BLaER1 (cell line): ENCODE measurements around the gene TFRC.
"Not testable (repeated sequence)": the region's sequence is repeated elsewhere in the genome, so short reads cannot be mapped to it uniquely, and the experiment has no call there.

Source experiments
- H3K27ac ChIP-seq: shearing (Covaris generic); formaldehyde crosslinking; 2 replicates; pipeline ENCODE4 v1.8.1; 2022
- H3K27me3 ChIP-seq: shearing (Covaris generic); formaldehyde crosslinking; 2 replicates; pipeline ENCODE4 v1.8.1; 2022
- H3K36me3 ChIP-seq: shearing (Covaris generic); formaldehyde crosslinking; 2 replicates; pipeline ENCODE4 v1.8.1; 2022
- H3K4me1 ChIP-seq: shearing (Covaris generic); formaldehyde crosslinking; 2 replicates; pipeline ENCODE4 v1.8.1; 2022
- H3K4me2 ChIP-seq: shearing (Covaris generic); formaldehyde crosslinking; 2 replicates; pipeline ENCODE4 v1.8.1; 2022
- H3K4me3 ChIP-seq: shearing (Covaris generic); formaldehyde crosslinking; 2 replicates; pipeline ENCODE4 v1.8.1; 2022
- H3K9ac ChIP-seq: shearing (Covaris generic); formaldehyde crosslinking; 2 replicates; pipeline ENCODE4 v1.8.1; 2022
- H3K9me3 ChIP-seq: shearing (Covaris generic); formaldehyde crosslinking; 2 replicates; pipeline ENCODE4 v1.8.1; 2022
- H4K20me1 ChIP-seq: shearing (Covaris generic); formaldehyde crosslinking; 2 replicates; pipeline ENCODE4 v1.8.1; 2022
- Cebpa-rat ChIP-seq: shearing (Covaris generic); IDR thresholded peaks from 2 replicates; pipeline ENCODE4 v1.8.1; 2022

Gene TFRC

GRCh38 chr3:196115678-196116083, 33.8 kb upstream of the TFRC start:
- no peak for TF ChIP-seq Cebpa-rat
- no peaks in the 10 kb centered on the region for H3K36me3 ChIP-seq
- no peak overlapping the region for H3K4me3 ChIP-seq
- H3K27me3 ChIP-seq: no peaks in the 10 kb centered on the region
- no peaks in the 10 kb centered on the region for H3K9me3 ChIP-seq
- H3K9ac ChIP-seq: no peak overlapping the region; the same call in 1 of the 2 replicates
- peaks cover 77% of the 10 kb centered on the region for H3K4me1 ChIP-seq
- peak overlapping the region; percentile 66 for H3K27ac ChIP-seq
- no peaks in the 10 kb centered on the region for H4K20me1 ChIP-seq
- peak overlapping the region; percentile 62 for H3K4me2 ChIP-seq

DNA sequence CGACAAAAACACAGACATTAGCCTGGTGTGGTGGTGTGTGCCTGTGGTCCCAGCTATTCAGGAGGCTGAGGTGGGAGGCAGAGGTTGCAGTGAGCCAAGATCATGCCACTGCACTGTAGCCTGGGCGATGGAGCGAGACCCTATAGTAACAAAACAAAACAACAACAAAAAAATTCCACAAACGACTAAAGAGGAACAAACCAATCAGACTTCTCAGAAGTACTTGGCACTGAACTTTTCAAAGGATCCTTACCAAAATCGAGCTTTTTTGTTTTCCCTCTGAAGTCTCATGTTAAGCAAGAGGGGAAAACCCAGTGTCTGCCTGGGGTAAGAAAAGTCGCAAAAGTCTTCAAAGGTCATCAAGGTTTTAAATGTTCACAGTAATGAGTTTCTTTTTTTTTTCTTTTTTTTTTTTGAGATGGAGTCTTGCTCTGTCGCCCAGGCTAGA, 30.1 kb upstream of the TFRC start:
- Histone ChIP-seq H3K9ac (no peak overlapping the region), H3K27me3 (no peaks in the 10 kb centered on the region), H3K27ac (0 out of 2 replicates have a peak overlapping the region, but pooled peaks have one; percentile 1), H3K4me1 (peaks cover 56% of the 10 kb centered on the region), H3K36me3 (no peaks in the 10 kb centered on the region), H3K9me3 (no peaks in the 10 kb centered on the region), H4K20me1 (no peaks in the 10 kb centered on the region), H3K4me3 (no peak overlapping the region), H3K4me2 (peak overlapping the region; percentile 23; the same call in 1 of the 2 replicates)
- TF ChIP-seq Cebpa-rat: no peak

- TF ChIP-seq Cebpa-rat: no peak
- H3K9ac ChIP-seq: no peak overlapping the region
- peak overlapping the region; percentile 24; the same call in 1 of the 2 replicates for H3K4me2 ChIP-seq
- peaks cover 36% of the 10 kb centered on the region for H3K4me1 ChIP-seq
- H3K9me3 ChIP-seq: peaks cover 7% of the 10 kb centered on the region
- H4K20me1 ChIP-seq: no peaks in the 10 kb centered on the region
- no peaks in the 10 kb centered on the region for H3K36me3 ChIP-seq
- no peak overlapping the region for H3K4me3 ChIP-seq
- H3K27me3 ChIP-seq: no peaks in the 10 kb centered on the region
- 0 out of 2 replicates have a peak overlapping the region, but pooled peaks have one; percentile 3 for H3K27ac ChIP-seq
These were observed 26.3 kb upstream of the TFRC start for GRCh38 chr3:196108075-196108743.

- H3K27me3 ChIP-seq, H4K20me1 ChIP-seq, H3K4me2 ChIP-seq, H3K36me3 ChIP-seq, H3K27ac ChIP-seq, H3K4me3 ChIP-seq, H3K9ac ChIP-seq: not testable (repeated sequence)
- peaks cover 20% of the 10 kb centered on the region for H3K9me3 ChIP-seq
- peaks cover 44% of the 10 kb centered on the region for H3K4me1 ChIP-seq
These were observed 22.8 kb upstream of the TFRC start for GRCh38 chr3:196104707-196105106.

DNA sequence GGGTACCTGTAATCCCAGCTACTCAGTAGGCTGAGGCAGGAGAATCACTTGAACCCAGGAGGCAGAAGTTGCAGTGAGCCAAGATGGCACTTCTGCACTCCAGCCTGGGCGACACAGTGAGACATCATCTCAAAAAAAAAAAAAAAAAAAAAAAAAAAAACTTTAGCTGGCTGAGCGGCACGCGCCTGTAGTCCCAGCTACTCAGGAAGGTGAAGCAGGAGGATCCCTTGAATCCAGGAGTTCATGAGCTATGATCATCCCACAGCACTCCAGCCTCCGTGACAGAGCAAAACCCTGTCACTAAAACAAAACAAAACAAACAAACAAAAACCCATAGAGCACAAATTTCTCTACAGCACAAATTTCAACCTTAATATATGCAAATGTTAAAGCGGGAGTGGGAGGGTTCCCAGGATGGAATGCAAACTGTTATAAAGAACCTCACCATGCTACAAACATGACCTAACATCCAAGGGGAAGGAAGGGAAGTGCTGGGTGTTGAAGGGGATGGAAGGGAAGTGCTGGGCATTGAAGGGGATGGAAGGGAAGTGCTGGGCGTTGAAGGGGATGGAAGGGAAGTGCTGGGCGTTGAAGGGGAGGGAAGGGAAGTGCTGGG, 16.6 kb upstream of the TFRC start:
- not testable (repeated sequence) for H4K20me1 ChIP-seq, H3K27me3 ChIP-seq, H3K4me3 ChIP-seq, H3K9ac ChIP-seq, H3K36me3 ChIP-seq
- Histone ChIP-seq H3K9me3 (peaks cover 13% of the 10 kb centered on the region), H3K4me2 (peak overlapping the region; percentile 87), H3K27ac (peak overlapping the region; percentile 93; the same call in 1 of the 2 replicates), H3K4me1 (peaks cover 72% of the 10 kb centered on the region)

DNA sequence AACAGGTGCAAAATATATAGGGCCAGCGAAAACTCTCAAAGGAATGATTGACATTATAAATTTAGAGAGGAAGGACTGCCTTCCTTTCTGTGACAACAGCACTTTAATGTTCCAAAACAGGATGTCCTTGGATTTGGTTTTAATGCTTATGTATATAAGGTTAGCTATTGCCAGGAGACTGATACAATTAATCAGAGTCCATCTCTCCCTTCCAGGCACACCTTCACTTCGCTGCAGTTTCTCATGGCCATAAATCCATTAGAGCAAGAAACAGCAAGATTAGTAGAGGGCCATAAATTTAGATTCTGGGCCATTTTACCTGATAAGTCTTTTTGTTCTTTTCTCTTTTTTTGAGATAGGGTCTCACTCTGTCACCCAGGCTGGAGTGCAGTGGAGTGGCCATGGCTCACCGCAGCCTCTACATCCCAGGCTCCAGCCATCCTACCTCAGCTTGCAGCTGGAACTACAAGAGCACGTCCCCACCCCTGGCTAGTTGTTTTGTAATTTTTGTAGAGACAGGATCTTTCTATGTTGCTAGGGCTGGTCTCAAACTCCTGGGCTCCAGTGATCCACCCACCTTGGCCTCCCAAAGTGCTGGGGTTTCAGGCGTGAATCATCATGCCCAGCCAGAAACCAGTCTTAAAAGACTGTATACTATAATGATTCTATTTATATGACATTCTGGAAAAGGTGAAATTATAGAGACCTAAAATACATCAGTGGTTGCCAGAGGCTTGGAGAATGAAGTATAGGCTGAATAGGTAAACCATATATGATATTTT, 15.7 kb upstream of the TFRC start:
- Histone ChIP-seq H3K4me2 (peak overlapping the region; percentile 87), H3K4me3 (peak overlapping the region; percentile 53; the same call in 1 of the 2 replicates), H3K9me3 (peaks cover 8% of the 10 kb centered on the region), H3K27me3 (no peaks in the 10 kb centered on the region), H3K9ac (peak overlapping the region; percentile 83), H4K20me1 (no peaks in the 10 kb centered on the region), H3K27ac (peak overlapping the region; percentile 93), H3K36me3 (no peaks in the 10 kb centered on the region), H3K4me1 (peaks cover 78% of the 10 kb centered on the region)
- no peak for TF ChIP-seq Cebpa-rat

- Histone ChIP-seq H3K4me2 (peak overlapping the region; percentile 87), H3K36me3 (no peaks in the 10 kb centered on the region), H3K27ac (peak overlapping the region; percentile 93), H3K4me3 (peak overlapping the region; percentile 53), H3K9ac (peak overlapping the region; percentile 83), H3K4me1 (peaks cover 76% of the 10 kb centered on the region), H4K20me1 (no peaks in the 10 kb centered on the region), H3K27me3 (no peaks in the 10 kb centered on the region), H3K9me3 (no peaks in the 10 kb centered on the region)
- no peak for TF ChIP-seq Cebpa-rat
These were observed 14.6 kb upstream of the TFRC start for GRCh38 chr3:196096382-196096953.

DNA sequence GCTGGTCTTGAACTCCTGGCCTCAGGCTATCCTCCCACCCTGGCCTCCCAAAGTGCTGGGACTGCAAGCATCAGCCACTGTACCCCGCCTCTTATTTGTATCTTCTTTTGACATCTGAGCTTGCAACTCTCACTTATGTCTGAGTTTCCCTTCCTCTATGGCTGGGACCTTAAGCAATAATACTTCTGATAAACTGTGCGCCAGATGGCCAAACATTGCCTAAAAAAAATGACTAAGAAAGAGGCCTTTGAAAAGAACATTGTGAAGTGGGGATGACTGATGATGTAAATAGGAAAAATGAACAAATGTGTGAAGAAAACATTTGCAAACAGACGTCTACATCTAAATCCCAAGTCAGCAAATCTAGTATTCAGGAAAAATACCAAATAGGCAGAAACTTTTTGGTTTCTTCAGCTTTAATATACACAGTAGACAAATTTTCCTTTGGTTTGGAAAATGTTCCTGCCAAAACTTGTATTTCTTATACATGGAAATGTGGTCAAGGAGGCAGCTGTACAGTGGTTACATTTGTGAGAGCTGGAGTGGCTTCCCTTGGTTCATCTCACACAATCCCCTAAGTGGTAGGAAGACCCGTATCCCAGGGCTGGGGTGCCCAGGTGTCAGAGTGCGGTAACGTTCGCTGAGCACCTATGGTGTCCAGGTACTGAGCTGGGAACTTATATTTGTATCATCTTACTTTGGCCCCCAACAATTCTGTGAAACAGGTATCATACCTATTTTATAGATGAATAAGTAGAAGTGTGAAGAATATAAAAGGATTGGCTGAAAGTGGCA, 11.6 kb upstream of the TFRC start:
- H3K4me1 ChIP-seq: peaks cover 66% of the 10 kb centered on the region
- TF ChIP-seq Cebpa-rat: no peak
- H3K27ac ChIP-seq: peak overlapping the region; percentile 2; the same call in 1 of the 2 replicates
- no peak overlapping the region for H3K4me2 ChIP-seq
- no peaks in the 10 kb centered on the region for H4K20me1 ChIP-seq
- no peaks in the 10 kb centered on the region for H3K9me3 ChIP-seq
- H3K9ac ChIP-seq: no peak overlapping the region
- no peaks in the 10 kb centered on the region for H3K36me3 ChIP-seq
- H3K27me3 ChIP-seq: no peaks in the 10 kb centered on the region
- no peak overlapping the region for H3K4me3 ChIP-seq

- Histone ChIP-seq H3K27me3 (no peaks in the 10 kb centered on the region), H3K9ac (no peak overlapping the region), H3K4me2 (peak overlapping the region; percentile 22; the same call in 1 of the 2 replicates), H3K9me3 (no peaks in the 10 kb centered on the region), H3K27ac (no peak overlapping the region), H3K4me3 (no peak overlapping the region), H3K4me1 (peaks cover 43% of the 10 kb centered on the region), H3K36me3 (no peaks in the 10 kb centered on the region), H4K20me1 (no peaks in the 10 kb centered on the region)
- TF ChIP-seq Cebpa-rat: peak; percentile 61
These were observed 6.0 kb upstream of the TFRC start for GRCh38 chr3:196087906-196088305.
